ENCODE measurements around the gene TMEM132D. TPM values are rescaled to one million over a fixed set of nuclear protein-coding genes. Genes with fewer than 3 reads are reported as not detected.

The TMEM132D gene
- total and polyA plus RNA-seq, 2 of the 8 experiments (the other 6 are each of a cell fraction or from before 2014, with no cell fraction given) = 3.5 to 10.1 TPM

GRCh38 chr12:129719416-129719815 is 184.4 kb downstream of the TMEM132D start:
- DNase-seq (ENCODE audit: low read depth in 1 of 2, low spot score in 2 of 2) = no peak

More at GRCh38 chr12:129719416-129719815, 184.4 kb downstream of the TMEM132D start:
- Histone ChIP-seq H3K27me3 (replicated peaks in 1 of 4; ENCODE audit: control insufficient read depth in 3 of 4, extremely low read depth in 1 of 4, insufficient read depth in 3 of 4, low read length in 3 of 4) (no peaks in the 10 kb centered on the region), H3K4me2 (ENCODE audit: insufficient read depth in 1 of 2, low read depth in 2 of 2, low read length in 2 of 2) (no peak overlapping the region), H2BK5ac (ENCODE audit: low read depth, low read length) (no peak overlapping the region), H3K4me1 (replicated peaks in 1 of 4; ENCODE audit: control insufficient read depth in 3 of 4, insufficient read depth in 4 of 4, low read length in 3 of 4) (no peaks in the 10 kb centered on the region), H2BK15ac (ENCODE audit: low read length) (no peak overlapping the region), H2AK5ac (ENCODE audit: low read depth, low read length) (no peak overlapping the region), H4K8ac (ENCODE audit: extremely low read depth, insufficient read depth, low read length) (no peak overlapping the region), H3K18ac (ENCODE audit: extremely low read depth, low read length) (no peak overlapping the region), H3K27ac (ENCODE audit: low read depth, low read length) (no peak overlapping the region), H3K79me1 (ENCODE audit: low read depth, low read length) (no peaks in the 10 kb centered on the region), H2BK120ac (replicated peaks; ENCODE audit: low read depth, low read length) (no peak overlapping the region), H3K9me3 (ENCODE audit: insufficient read depth in 2 of 2, low read depth in 1 of 2, low read length in 1 of 2) (no peaks in the 10 kb centered on the region), H4K20me1 (replicated peaks in 1 of 2; ENCODE audit: control insufficient read depth in 1 of 2, insufficient read depth in 2 of 2, low read length in 2 of 2) (no peaks in the 10 kb centered on the region), H2BK20ac (ENCODE audit: low read length) (no peak overlapping the region), H2BK12ac (ENCODE audit: low read depth, low read length) (no peak overlapping the region), H3K36me3 (ENCODE audit: control insufficient read depth in 2 of 4, insufficient read depth in 4 of 4, low read length in 3 of 4) (no peaks in the 10 kb centered on the region), H3K79me2 (ENCODE audit: control insufficient read depth in 1 of 2, insufficient read depth in 2 of 2, low read length in 2 of 2) (no peaks in the 10 kb centered on the region), H2AFZ (ENCODE audit: low read length) (no peak overlapping the region), H4K5ac (ENCODE audit: insufficient read length, low read depth, low read length) (no peak overlapping the region), H3K4me3 (ENCODE audit: extremely low read depth in 1 of 4, insufficient read depth in 2 of 4, low read depth in 3 of 4, low read length in 4 of 4) (no peak overlapping the region), H3K56ac (replicated peaks; ENCODE audit: insufficient read length, low read depth, low read length) (no peak overlapping the region), H3K14ac (ENCODE audit: insufficient read length) (no peak overlapping the region), H3K4ac (replicated peaks; ENCODE audit: insufficient read length, low read depth, low read length) (no peak overlapping the region), H4K91ac (replicated peaks; ENCODE audit: insufficient read length, low read length) (no peak overlapping the region), H3K9ac (replicated peaks in 1 of 4; ENCODE audit: extremely low read depth in 1 of 4, low read depth in 3 of 4, low read length in 3 of 4) (no peak overlapping the region), H3K23ac (ENCODE audit: insufficient read length) (no peak overlapping the region), H3K23me2 (ENCODE audit: low read depth, low read length) (0 out of 2 replicates have a peak, but pooled peaks cover 2% of the 10 kb centered on the region)
- 89% methylated on average over 3 of the region's 3 CpGs; no CpG with 5 or more reads in 1 of the 2 experiments for WGBS, 2 experiments (ENCODE audit: extremely low coverage in 1 of 2, insufficient coverage in 1 of 2, insufficient read length in 1 of 2, insufficient replicate concordance in 2 of 2, low coverage in 1 of 2, low lambda C conversion rate in 2 of 2, missing lambda C conversion rate in 1 of 2)
- TF ChIP-seq ASH2L (IDR thresholded peaks at IDR 0.05; ENCODE audit: low read length) (no peak), TBP (IDR thresholded peaks at IDR 0.05; ENCODE audit: low read depth, low read length) (no peak), RBBP5 (IDR thresholded peaks at IDR 0.05; ENCODE audit: borderline replicate concordance, low read depth, low read length) (no peak), SRF (IDR thresholded peaks at IDR 0.05; ENCODE audit: low read depth, low read length) (no peak), SP4 (IDR thresholded peaks at IDR 0.05; ENCODE audit: low read length) (no peak), CREB1 (IDR thresholded peaks at IDR 0.05) (no peak), ZNF274 (IDR thresholded peaks at IDR 0.05; ENCODE audit: borderline replicate concordance, extremely low read depth, low read length) (no peak), KDM5A (IDR thresholded peaks at IDR 0.05; ENCODE audit: low read length) (no peak)
- no peak for FAIRE-seq
- POLR2A ChIA-PET (ENCODE audit: partially characterized antibody) = interaction anchor here (0.6 kb wide), 1 partner anchor 28 kb away, joined by 3 read pairs; no protein-coding TSS in a partner anchor
- CTCF ChIA-PET (ENCODE audit: partially characterized antibody) = interaction anchor here (1.6 kb wide), 1 partner anchor 16 kb away, joined by 5 read pairs; no protein-coding TSS in a partner anchor

All from H1 (cell line).